Hepatocyte (in vitro differentiated cells): Measurements from ENCODE around the gene SORBS2. TPM values are rescaled to one million over a fixed set of nuclear protein-coding genes. Genes with fewer than 3 reads are reported as not detected.

Source experiments
- DNase-seq: peaks from one replicate; pipeline ENCODE4 v3.0.0-alpha.2; 2016; ENCODE audit warnings: low spot score
- H2AFZ ChIP-seq: fragments of 200-600 bp; sonication (generic); 2 replicates; pipeline ENCODE4 v1.6.0; 2016; ENCODE audit warnings: antibody characterized with exemption, mild to moderate bottlenecking
- H3K27ac ChIP-seq: fragments of 200-600 bp; sonication (generic); 2 replicates; pipeline ENCODE4 v1.5.1; 2016; ENCODE audit warnings: mild to moderate bottlenecking
- H3K27me3 ChIP-seq: fragments of 200-600 bp; sonication (generic); 2 replicates; pipeline ENCODE4 v1.6.1; 2016
- H3K36me3 ChIP-seq: fragments of 200-600 bp; sonication (generic); replicated peaks from 2 replicates; pipeline ENCODE4 v1.5.1; 2016; ENCODE audit warnings: low read depth; ENCODE audit not compliant: insufficient read depth
- H3K4me1 ChIP-seq: fragments of 200-600 bp; sonication (generic); 2 replicates; pipeline ENCODE4 v1.5.1; 2016; ENCODE audit warnings: mild to moderate bottlenecking, moderate library complexity; ENCODE audit not compliant: insufficient read depth
- H3K4me2 ChIP-seq: fragments of 200-600 bp; sonication (generic); 2 replicates; pipeline ENCODE4 v1.6.0; 2016
- H3K4me3 ChIP-seq: fragments of 200-600 bp; sonication (generic); 2 replicates; pipeline ENCODE4 v1.5.1; 2016; ENCODE audit warnings: mild to moderate bottlenecking
- H3K79me2 ChIP-seq: fragments of 200-600 bp; sonication (generic); 2 replicates; pipeline ENCODE4 v1.6.0; 2017; ENCODE audit warnings: mild to moderate bottlenecking
- H3K9me2 ChIP-seq: fragments of 200-600 bp; sonication (generic); replicated peaks from 2 replicates; pipeline ENCODE4 v1.6.0; 2017; ENCODE audit warnings: mild to moderate bottlenecking; ENCODE audit not compliant: insufficient read depth
- H3K9me3 ChIP-seq: fragments of 200-600 bp; sonication (generic); 2 replicates; pipeline ENCODE4 v1.5.1; 2016; ENCODE audit warnings: low read depth, mild to moderate bottlenecking
- H4K20me1 ChIP-seq: fragments of 200-600 bp; sonication (generic); 2 replicates; pipeline ENCODE4 v1.6.0; 2016; ENCODE audit warnings: mild to moderate bottlenecking; ENCODE audit not compliant: insufficient read depth, poor library complexity, severe bottlenecking
- EZH2 ChIP-seq: fragments of 200-600 bp; sonication (generic); IDR thresholded peaks from 2 replicates; pipeline ENCODE4 v1.6.1; 2016; ENCODE audit warnings: antibody characterized with exemption, mild to moderate bottlenecking, borderline replicate concordance
- EZH2phosphoT487 ChIP-seq: fragments of 200-600 bp; sonication (generic); IDR thresholded peaks from one replicate; pipeline ENCODE4 v1.6.1; 2018; ENCODE audit warnings: antibody characterized with exemption, mild to moderate bottlenecking, low read depth, moderate library complexity; ENCODE audit not compliant: unreplicated experiment, severe bottlenecking
- WGBS: methylation state at CpG from one replicate; pipeline ENCODE4 v1.1.6; 2016; ENCODE audit warnings: low lambda C conversion rate; ENCODE audit errors: missing lambda C conversion rate; 5-methylcytosine and 5-hydroxymethylcytosine counted together
- polyA plus RNA-seq: library from polyadenylated mRNA; unstranded; fragments of >200 nt; fragmentation: Nextera tagmentation; extraction: Ambion mirVana; gene quantifications from 2 replicates; pipeline ENCODE4 v1.2.1, GENCODE V29; 2016
- total RNA-seq: library from RNA; depleted of rRNA; stranded (reverse); fragments of >200 nt; gene quantifications from 2 replicates; pipeline ENCODE4 v1.2.3, GENCODE V29; 2014
- TF ChIP-seq, protein P1 (sequence below): fragments of 200-600 bp; sonication (generic); IDR thresholded peaks from 2 replicates; pipeline ENCODE4 v1.5.1; 2016; ENCODE audit warnings: antibody characterized with exemption, mild to moderate bottlenecking; ENCODE audit not compliant: poor library complexity

The SORBS2 gene
- total and polyA plus RNA-seq, 2 experiments from 2014 or later = 43.4 to 52.1 TPM

DNA sequence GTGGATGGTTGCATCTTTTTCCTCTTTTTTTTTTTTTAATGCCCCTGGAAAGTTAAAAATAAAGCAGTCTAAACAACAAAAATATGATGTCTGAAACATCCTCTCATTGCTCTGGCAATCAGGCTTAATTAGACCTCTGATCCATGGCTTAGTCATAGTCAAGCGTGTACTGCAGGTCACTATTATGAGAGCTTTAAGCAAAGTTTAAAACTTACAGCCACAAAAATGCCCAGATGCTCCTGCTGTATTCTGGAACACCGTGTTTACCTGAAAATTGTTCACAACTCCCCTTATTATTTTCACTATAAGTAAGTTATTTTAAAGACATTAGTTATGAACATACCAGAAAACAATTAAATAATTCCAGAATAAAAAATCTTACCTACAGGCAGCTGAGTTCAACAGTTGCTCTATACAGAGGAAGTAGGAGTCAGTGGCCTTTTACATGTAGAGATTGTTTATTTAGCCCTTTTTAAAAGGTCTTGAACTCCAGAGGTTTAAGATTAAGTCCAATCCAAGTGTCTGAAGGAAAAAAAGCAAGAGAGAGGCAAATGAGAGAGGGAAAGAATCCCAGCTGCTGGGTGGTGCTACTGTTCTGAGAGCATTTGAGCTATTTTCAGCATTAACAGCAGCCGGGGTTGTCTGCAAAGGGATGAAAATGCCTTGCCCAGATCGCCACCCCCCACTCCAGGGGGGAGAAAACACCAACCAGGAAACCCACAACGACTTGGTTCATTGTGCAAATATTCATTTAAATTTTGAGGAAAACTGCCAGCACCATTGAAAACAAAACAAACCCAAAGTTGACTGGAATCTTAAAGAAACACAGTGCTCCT lies 36.9 kb downstream of the SORBS2 start:
- peak overlapping the region; percentile 71 for H3K4me2 ChIP-seq
- H3K27ac ChIP-seq = peak overlapping the region; percentile 87
- H2AFZ ChIP-seq = peak overlapping the region; percentile 16
- no peaks in the 10 kb centered on the region for H3K9me2 ChIP-seq
- H3K9me3 ChIP-seq = no peaks in the 10 kb centered on the region
- H3K36me3 ChIP-seq = no peaks in the 10 kb centered on the region
- peaks cover 30% of the 10 kb centered on the region for H3K4me1 ChIP-seq
- 11% methylated on average over 5 of the region's 5 CpGs for WGBS
- no peaks in the 10 kb centered on the region for H3K27me3 ChIP-seq
- peaks cover 4% of the 10 kb centered on the region for H3K79me2 ChIP-seq
- peak; percentile 34 for DNase-seq
- TF ChIP-seq EZH2phosphoT487 = no peak
- no peak for TF ChIP-seq EZH2
- TF ChIP-seq, protein P1, sequence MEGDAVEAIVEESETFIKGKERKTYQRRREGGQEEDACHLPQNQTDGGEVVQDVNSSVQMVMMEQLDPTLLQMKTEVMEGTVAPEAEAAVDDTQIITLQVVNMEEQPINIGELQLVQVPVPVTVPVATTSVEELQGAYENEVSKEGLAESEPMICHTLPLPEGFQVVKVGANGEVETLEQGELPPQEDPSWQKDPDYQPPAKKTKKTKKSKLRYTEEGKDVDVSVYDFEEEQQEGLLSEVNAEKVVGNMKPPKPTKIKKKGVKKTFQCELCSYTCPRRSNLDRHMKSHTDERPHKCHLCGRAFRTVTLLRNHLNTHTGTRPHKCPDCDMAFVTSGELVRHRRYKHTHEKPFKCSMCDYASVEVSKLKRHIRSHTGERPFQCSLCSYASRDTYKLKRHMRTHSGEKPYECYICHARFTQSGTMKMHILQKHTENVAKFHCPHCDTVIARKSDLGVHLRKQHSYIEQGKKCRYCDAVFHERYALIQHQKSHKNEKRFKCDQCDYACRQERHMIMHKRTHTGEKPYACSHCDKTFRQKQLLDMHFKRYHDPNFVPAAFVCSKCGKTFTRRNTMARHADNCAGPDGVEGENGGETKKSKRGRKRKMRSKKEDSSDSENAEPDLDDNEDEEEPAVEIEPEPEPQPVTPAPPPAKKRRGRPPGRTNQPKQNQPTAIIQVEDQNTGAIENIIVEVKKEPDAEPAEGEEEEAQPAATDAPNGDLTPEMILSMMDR = no peak
- no peaks in the 10 kb centered on the region for H4K20me1 ChIP-seq
- H3K4me3 ChIP-seq = no peak overlapping the region

DNA sequence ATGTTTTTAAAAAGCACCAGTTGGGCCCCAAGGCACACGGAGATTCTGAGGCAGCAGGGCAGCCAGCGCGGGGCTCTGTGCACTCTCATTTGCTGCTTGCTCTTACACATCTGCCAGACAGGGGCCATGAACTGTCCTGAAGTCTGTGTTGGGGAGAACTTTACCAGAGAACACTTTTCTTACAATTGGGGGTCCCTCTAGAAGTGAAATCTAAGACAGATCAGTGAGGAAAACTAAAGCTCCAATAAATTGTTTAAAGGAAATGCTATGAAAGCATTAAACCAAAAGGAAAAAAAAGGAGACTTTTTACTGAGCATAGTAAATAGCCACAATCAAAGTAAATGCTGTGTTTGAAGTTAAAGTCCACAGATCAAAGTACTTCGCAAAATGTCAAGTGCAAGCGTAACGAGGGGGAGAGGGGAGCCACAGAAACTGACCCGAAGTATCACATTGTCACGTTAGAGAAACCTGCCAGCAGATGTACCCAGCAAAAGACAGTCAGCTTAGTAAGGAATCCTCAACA lies 37.8 kb downstream of the SORBS2 start:
- TF ChIP-seq EZH2phosphoT487 (no peak), EZH2 (no peak)
- TF ChIP-seq, protein P1 = no peak
- Histone ChIP-seq H3K9me3 (no peaks in the 10 kb centered on the region), H2AFZ (peak overlapping the region; percentile 14), H3K4me2 (peak overlapping the region; percentile 71), H4K20me1 (no peaks in the 10 kb centered on the region), H3K79me2 (peaks cover 4% of the 10 kb centered on the region), H3K27ac (peak overlapping the region; percentile 87), H3K27me3 (no peaks in the 10 kb centered on the region), H3K36me3 (no peaks in the 10 kb centered on the region), H3K9me2 (no peaks in the 10 kb centered on the region), H3K4me3 (peak overlapping the region; percentile 20), H3K4me1 (peaks cover 30% of the 10 kb centered on the region)
- WGBS = 18% methylated on average over 8 of the region's 8 CpGs
- peak; percentile 35 for DNase-seq

DNA sequence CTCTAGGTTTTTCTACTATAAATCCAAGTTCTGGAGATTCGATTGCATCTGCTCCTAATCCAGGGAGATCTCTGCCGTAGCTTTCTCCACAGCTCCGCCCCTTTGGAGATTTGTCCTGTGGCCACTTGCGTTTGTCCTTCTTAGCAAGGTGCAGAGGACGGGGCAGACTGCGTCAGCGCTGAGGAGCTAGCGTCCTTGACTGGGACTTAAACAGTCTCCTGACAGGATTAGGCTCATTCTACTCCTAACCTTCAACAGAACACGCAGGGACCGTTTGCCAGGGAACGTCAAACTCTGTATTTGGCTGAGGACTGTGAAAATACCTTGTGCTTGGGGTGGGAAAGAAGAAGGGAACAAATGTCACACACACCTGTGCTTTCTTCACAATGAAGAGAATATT lies 38.6 kb downstream of the SORBS2 start:
- peaks cover 30% of the 10 kb centered on the region for H3K4me1 ChIP-seq

More for the DNA sequence above, 38.6 kb downstream of the SORBS2 start:
- DNase-seq = peak; percentile 59
- Histone ChIP-seq H3K4me2 (peak overlapping the region; percentile 71), H3K27me3 (no peaks in the 10 kb centered on the region), H4K20me1 (no peaks in the 10 kb centered on the region), H3K79me2 (peaks cover 4% of the 10 kb centered on the region), H3K36me3 (no peaks in the 10 kb centered on the region), H3K9me2 (no peaks in the 10 kb centered on the region), H3K4me3 (peak overlapping the region; percentile 20), H2AFZ (peak overlapping the region; percentile 14), H3K9me3 (no peaks in the 10 kb centered on the region), H3K27ac (peak overlapping the region; percentile 87)
- no peak for TF ChIP-seq EZH2
- no peak for TF ChIP-seq EZH2phosphoT487
- TF ChIP-seq, protein P1 = no peak
- 33% methylated on average over 11 of the region's 11 CpGs for WGBS
